Mucosa of stomach (tissue), 1 donor: ENCODE data around the gene EFCAB11.
"Not testable (repeated sequence)": the region's sequence is repeated elsewhere in the genome, so short reads cannot be mapped to it uniquely, and the experiment has no call there.

ENCODE experiments used
- H3K27me3 ChIP-seq: one replicate; pipeline ENCODE4 v1.7.0; 2013; ENCODE audit warnings: mild to moderate bottlenecking, low read length; ENCODE audit not compliant: control insufficient read depth, insufficient read depth
- H3K36me3 ChIP-seq: one replicate; pipeline ENCODE4 v1.7.0; 2013; ENCODE audit warnings: low read length; ENCODE audit not compliant: control insufficient read depth, insufficient read depth
- H3K4me1 ChIP-seq: one replicate; pipeline ENCODE4 v1.7.0; 2013; ENCODE audit warnings: mild to moderate bottlenecking, low read length; ENCODE audit not compliant: control insufficient read depth, insufficient read depth
- H3K4me3 ChIP-seq: one replicate; pipeline ENCODE4 v1.7.0; 2013; ENCODE audit warnings: low read length
- H3K9ac ChIP-seq: one replicate; pipeline ENCODE4 v1.7.0; 2013; ENCODE audit warnings: mild to moderate bottlenecking, low read length, moderate library complexity
- H3K9me3 ChIP-seq: one replicate; pipeline ENCODE4 v1.7.0; 2013; ENCODE audit warnings: mild to moderate bottlenecking, low read length, moderate library complexity; ENCODE audit not compliant: control insufficient read depth
- donor health status: Pancreatic carcinoma.

Gene EFCAB11

GRCh38 chr14:89881839-89882238 lies 72.7 kb downstream of the EFCAB11 start:
- no peak overlapping the region for H3K4me3 ChIP-seq
- no peak overlapping the region for H3K9ac ChIP-seq
- H3K27me3 ChIP-seq = no peaks in the 10 kb centered on the region
- H3K4me1 ChIP-seq = no peaks in the 10 kb centered on the region
- no peaks in the 10 kb centered on the region for H3K36me3 ChIP-seq
- H3K9me3 ChIP-seq = no peaks in the 10 kb centered on the region

DNA sequence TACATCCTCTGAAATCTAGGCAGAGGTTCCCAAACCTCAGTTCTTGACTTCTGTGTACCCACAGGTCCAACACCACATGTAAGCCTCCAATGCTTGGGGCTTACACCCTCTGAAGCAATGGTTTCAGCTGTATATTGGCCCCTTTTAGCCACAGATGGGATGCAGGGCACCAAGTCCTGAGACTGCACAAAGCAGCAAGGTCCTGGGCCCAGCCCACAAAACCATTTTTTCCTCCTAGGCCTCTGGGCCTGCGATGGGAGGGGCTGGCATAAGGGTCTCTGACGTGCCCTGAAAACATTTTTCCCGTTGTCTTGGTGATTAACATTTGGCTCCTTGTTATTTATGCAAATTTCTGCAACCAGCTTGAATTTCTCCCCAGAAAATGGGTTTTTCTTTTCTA lies 80.4 kb downstream of the EFCAB11 start:
- not testable (repeated sequence) for H3K36me3 ChIP-seq, H3K9me3 ChIP-seq, H3K27me3 ChIP-seq, H3K4me3 ChIP-seq, H3K9ac ChIP-seq, H3K4me1 ChIP-seq

- Histone ChIP-seq H3K9ac (no peak overlapping the region), H3K27me3 (no peaks in the 10 kb centered on the region), H3K9me3 (no peaks in the 10 kb centered on the region), H3K36me3 (no peaks in the 10 kb centered on the region), H3K4me1 (no peaks in the 10 kb centered on the region), H3K4me3 (no peak overlapping the region)
Observed at GRCh38 chr14:89870316-89870715, 84.2 kb downstream of the EFCAB11 start.

GRCh38 chr14:89869606-89870005 lies 84.9 kb downstream of the EFCAB11 start:
- Histone ChIP-seq H3K9ac (no peak overlapping the region), H3K4me1 (no peaks in the 10 kb centered on the region), H3K27me3 (no peaks in the 10 kb centered on the region), H3K4me3 (no peak overlapping the region), H3K36me3 (no peaks in the 10 kb centered on the region), H3K9me3 (no peaks in the 10 kb centered on the region)

- H3K4me3 ChIP-seq = no peak overlapping the region
- H3K9me3 ChIP-seq = no peaks in the 10 kb centered on the region
- H3K9ac ChIP-seq = no peak overlapping the region
- H3K36me3 ChIP-seq = no peaks in the 10 kb centered on the region
- no peaks in the 10 kb centered on the region for H3K4me1 ChIP-seq
- no peaks in the 10 kb centered on the region for H3K27me3 ChIP-seq
Observed at GRCh38 chr14:89866458-89866857, 88.1 kb downstream of the EFCAB11 start.

GRCh38 chr14:89865153-89865552 lies 89.4 kb downstream of the EFCAB11 start:
- Histone ChIP-seq H3K9me3 (no peaks in the 10 kb centered on the region), H3K4me3 (no peak overlapping the region), H3K27me3 (no peaks in the 10 kb centered on the region), H3K4me1 (no peaks in the 10 kb centered on the region), H3K9ac (no peak overlapping the region), H3K36me3 (no peaks in the 10 kb centered on the region)

DNA sequence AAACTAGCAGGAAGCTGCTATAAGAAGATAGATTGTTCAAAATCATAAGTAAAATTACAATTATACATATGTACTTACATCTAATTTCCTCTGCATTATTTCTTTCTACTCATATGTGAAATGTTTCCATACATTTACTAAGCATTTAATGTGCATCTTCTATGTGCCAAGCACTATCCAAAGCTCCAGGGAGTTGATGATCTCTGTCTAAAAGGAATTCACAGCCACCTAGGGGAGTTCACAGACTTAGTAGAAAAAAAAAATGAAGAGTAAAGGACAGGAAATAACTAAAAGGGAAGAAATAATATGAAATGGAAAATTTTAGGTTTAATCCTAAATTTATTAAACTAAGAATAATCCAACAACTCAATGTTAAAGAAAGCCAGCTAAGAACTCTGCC lies 91.7 kb downstream of the EFCAB11 start:
- H3K4me1 ChIP-seq = peaks cover 5% of the 10 kb centered on the region
- no peaks in the 10 kb centered on the region for H3K9me3 ChIP-seq
- no peak overlapping the region for H3K4me3 ChIP-seq
- H3K36me3 ChIP-seq = no peaks in the 10 kb centered on the region
- no peaks in the 10 kb centered on the region for H3K27me3 ChIP-seq
- no peak overlapping the region for H3K9ac ChIP-seq

DNA sequence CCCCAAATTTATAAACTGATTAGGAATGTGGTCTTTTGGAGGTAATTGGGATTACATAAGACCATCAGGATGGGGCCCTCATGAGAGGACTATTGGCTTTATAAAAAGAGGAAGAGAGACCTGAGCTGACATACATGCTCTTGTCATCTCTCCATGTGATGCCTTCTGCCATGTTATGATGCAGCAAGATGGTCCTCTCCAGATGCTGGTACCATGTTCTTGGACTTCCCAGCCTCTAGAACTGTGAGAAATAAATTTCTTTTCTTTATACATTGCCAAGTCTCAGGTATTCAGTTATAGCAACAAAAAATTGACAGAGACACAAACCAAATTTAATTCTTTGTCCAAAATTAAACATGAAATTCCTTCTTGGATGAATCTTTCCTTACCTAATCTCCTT lies 92.9 kb downstream of the EFCAB11 start:
- H3K9ac ChIP-seq = no peak overlapping the region
- peaks cover 17% of the 10 kb centered on the region for H3K4me1 ChIP-seq
- H3K4me3 ChIP-seq = no peak overlapping the region
- H3K9me3 ChIP-seq = no peaks in the 10 kb centered on the region
- H3K27me3 ChIP-seq = no peaks in the 10 kb centered on the region
- H3K36me3 ChIP-seq = no peaks in the 10 kb centered on the region

DNA sequence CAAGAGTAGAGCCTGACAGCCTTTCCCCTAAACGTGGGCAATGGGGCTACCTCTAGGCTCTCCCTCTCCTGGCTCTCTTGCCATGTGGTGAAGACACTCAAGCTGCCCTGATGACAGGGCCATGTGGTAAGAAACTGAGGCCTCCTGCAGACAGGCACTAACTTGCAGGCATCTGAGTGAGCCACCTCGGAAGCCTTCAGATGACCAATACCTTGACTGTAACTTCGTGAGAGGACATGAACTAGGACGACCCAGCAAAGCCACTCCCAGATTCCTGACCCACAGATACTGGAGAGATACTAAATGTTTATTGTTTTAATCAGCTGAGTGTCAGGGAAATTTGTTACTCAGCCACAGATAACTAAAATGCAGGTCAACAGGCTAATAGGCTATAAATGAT lies 96.4 kb downstream of the EFCAB11 start:
- no peaks in the 10 kb centered on the region for H3K9me3 ChIP-seq
- H3K27me3 ChIP-seq = no peaks in the 10 kb centered on the region
- H3K36me3 ChIP-seq = no peaks in the 10 kb centered on the region
- H3K4me1 ChIP-seq = peaks cover 24% of the 10 kb centered on the region
- H3K4me3 ChIP-seq = no peak overlapping the region
- no peak overlapping the region for H3K9ac ChIP-seq

GRCh38 chr14:89856871-89857345 lies 97.6 kb downstream of the EFCAB11 start:
- no peaks in the 10 kb centered on the region for H3K9me3 ChIP-seq
- H3K36me3 ChIP-seq = no peaks in the 10 kb centered on the region
- H3K4me1 ChIP-seq = peaks cover 24% of the 10 kb centered on the region
- no peaks in the 10 kb centered on the region for H3K27me3 ChIP-seq
- no peak overlapping the region for H3K4me3 ChIP-seq
- no peak overlapping the region for H3K9ac ChIP-seq

- Histone ChIP-seq H3K27me3 (no peaks in the 10 kb centered on the region), H3K9ac (no peak overlapping the region), H3K4me1 (peaks cover 24% of the 10 kb centered on the region), H3K9me3 (no peaks in the 10 kb centered on the region), H3K4me3 (no peak overlapping the region), H3K36me3 (no peaks in the 10 kb centered on the region)
Observed at GRCh38 chr14:89855961-89856656, 98.4 kb downstream of the EFCAB11 start.

- Histone ChIP-seq H3K27me3 (no peaks in the 10 kb centered on the region), H3K4me1 (peaks cover 24% of the 10 kb centered on the region), H3K9me3 (no peaks in the 10 kb centered on the region), H3K36me3 (no peaks in the 10 kb centered on the region), H3K9ac (no peak overlapping the region), H3K4me3 (no peak overlapping the region)
Observed at GRCh38 chr14:89853936-89854693, 100.4 kb downstream of the EFCAB11 start.
